ENCODE results near the gene ACP2.

DNA sequence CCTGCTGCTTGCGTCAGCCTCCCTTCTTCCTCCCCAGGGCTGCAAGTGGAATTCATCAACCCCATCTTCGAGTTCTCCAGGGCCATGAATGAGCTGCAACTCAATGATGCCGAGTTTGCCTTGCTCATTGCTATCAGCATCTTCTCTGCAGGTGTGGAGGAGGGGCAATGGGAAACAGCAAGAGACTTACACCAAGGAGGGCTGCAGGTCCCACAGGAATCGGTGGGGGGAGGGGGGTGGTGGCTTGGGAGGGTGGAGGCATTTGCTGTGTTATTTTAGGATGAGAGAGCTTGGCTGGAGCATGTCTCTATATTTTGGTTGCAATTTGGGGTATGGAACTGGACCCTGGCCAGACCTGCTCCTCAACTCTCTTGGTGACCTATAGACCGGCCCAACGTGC lies 19.3 kb upstream of the ACP2 start:
- no peak for TF ChIP-seq CTCF (IDR thresholded peaks at IDR 0.05; ENCODE audit: insufficient read depth, low read depth, low read length)
- no peak for TF ChIP-seq EZH2 (IDR thresholded peaks at IDR 0.05; ENCODE audit: insufficient read depth, low read length)
